Lung (tissue), 12 donors: ENCODE measurements around the gene IP6K3. TPM values are rescaled to one million over a fixed set of nuclear protein-coding genes. Genes with fewer than 3 reads are reported as not detected.

ENCODE experiments used
- ATAC-seq: fragments of 200-7000 bp; cut with Tn5 transposase; one replicate; pipeline ENCODE4 v1.9.1; 2020; ENCODE audit warnings: moderate number of reproducible peaks; ENCODE audit not compliant: insufficient read depth, low FRiP score
- DNase-seq, 3 donors: peaks; one replicate each; pipeline ENCODE4 v3.0.0-alpha.2; 2013 to 2017
- H3K27ac ChIP-seq, 2 donors: one replicate each; pipeline ENCODE4 v1.5.1; 2013; ENCODE audit warnings: mild to moderate bottlenecking in 2 of 2, moderate library complexity in 2 of 2, control low read depth in 1 of 2, inconsistent platforms in 1 of 2, low read depth in 1 of 2, low read length in 1 of 2
- H3K27me3 ChIP-seq, 3 donors: one replicate each; pipeline ENCODE4 v1.5.1; 2013; ENCODE audit warnings: low read length in 2 of 3; ENCODE audit not compliant: control insufficient read depth in 3 of 3, insufficient read depth in 3 of 3
- H3K36me3 ChIP-seq, 4 donors: one replicate each; pipeline ENCODE4 v1.5.1; 2013; ENCODE audit warnings: low read length in 4 of 4, mild to moderate bottlenecking in 1 of 4, moderate library complexity in 1 of 4; ENCODE audit not compliant: control insufficient read depth in 4 of 4, insufficient read depth in 4 of 4
- H3K4me1 ChIP-seq, 5 donors: one replicate each; pipeline ENCODE4 v1.5.1; 2013; ENCODE audit warnings: low read length in 5 of 5, mild to moderate bottlenecking in 2 of 5, moderate library complexity in 1 of 5; ENCODE audit not compliant: control insufficient read depth in 5 of 5, insufficient read depth in 5 of 5
- H3K4me3 ChIP-seq: one replicate; pipeline ENCODE4 v1.5.1; 2013; ENCODE audit warnings: mild to moderate bottlenecking, control low read depth, moderate library complexity
- H3K9ac ChIP-seq, 2 donors: one replicate each; pipeline ENCODE4 v1.5.1; 2013; ENCODE audit warnings: low read length in 2 of 2, control low read depth in 1 of 2; ENCODE audit not compliant: insufficient read depth in 1 of 2
- H3K9me3 ChIP-seq, 4 donors: one replicate each; pipeline ENCODE4 v1.5.1; 2013; ENCODE audit warnings: low read length in 3 of 4, mild to moderate bottlenecking in 1 of 4, moderate library complexity in 1 of 4; ENCODE audit not compliant: control insufficient read depth in 4 of 4, insufficient read depth in 3 of 4
- WGBS, 2 donors: extraction: QIAGEN DNeasy Blood & Tissue Kit; methylation state at CpG; one replicate each; pipeline ENCODE4 v1.1.7; 2013; 5-methylcytosine and 5-hydroxymethylcytosine counted together
- polyA plus RNA-seq, 2 donors: library from polyadenylated mRNA; stranded (reverse); fragments of 200-250 nt; gene quantifications; one replicate each; pipeline ENCODE4 v1.2.1, GENCODE V29; 2013
- total RNA-seq, 2 donors: library from RNA; depleted of rRNA in 1 of 2; stranded (reverse); fragments of >200 nt in 1 of 2; gene quantifications; one replicate each; pipeline ENCODE4 v1.2.1, GENCODE V29; 2014 to 2021
- TF ChIP-seq, protein P1 (sequence below): IDR thresholded peaks from 2 replicates; pipeline ENCODE4 v1.5.1; 2012; ENCODE audit warnings: mild to moderate bottlenecking; ENCODE audit errors: control extremely low read depth, extremely low read depth
- donor health status: control.
- donor health status: control.
- donor health status: Bipolar disorder and iron deficiency.
- donor health status: healthy.
- donor health status: DM: yes; HTN: yes; CAD: no.

The IP6K3 gene
- total and polyA plus RNA-seq, 4 donors = 1.3 to 3.9 (median 2.5) TPM

DNA sequence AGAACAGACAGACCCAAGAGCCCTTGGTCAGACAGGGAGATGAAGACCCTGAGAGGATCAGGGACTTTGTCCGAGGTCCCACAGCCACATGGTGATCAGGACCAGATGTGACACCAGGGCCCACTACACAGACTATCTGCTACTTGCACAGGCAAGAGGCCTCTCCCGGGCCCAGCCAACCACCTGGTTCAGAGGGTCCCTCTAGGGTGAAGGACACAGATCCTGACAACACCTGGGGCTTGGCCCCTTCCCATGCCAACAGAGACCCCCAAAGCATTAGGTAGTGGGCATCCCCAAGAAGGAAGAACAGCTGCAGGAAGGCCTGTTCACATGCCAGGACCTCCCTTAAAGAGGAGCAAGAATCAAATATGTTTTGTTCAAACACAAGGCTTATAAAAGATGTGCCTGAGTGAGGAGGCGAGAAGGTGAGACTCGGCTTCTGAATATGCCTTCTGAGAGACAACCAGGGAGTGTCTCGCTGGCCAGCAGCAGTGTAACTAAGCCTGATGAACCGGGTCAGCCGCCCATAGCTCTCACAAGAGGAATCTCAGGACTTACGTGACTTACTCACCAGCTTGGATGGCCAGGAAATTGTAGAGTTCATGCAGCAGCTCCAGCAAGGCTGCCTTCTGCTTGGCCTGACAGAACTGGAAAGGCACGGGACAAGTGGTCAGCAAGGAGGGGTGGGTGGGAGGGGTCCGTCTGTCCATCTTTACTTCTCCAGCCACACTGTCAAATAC lies 37.2 kb upstream of the IP6K3 start:
- TF ChIP-seq, protein P1, sequence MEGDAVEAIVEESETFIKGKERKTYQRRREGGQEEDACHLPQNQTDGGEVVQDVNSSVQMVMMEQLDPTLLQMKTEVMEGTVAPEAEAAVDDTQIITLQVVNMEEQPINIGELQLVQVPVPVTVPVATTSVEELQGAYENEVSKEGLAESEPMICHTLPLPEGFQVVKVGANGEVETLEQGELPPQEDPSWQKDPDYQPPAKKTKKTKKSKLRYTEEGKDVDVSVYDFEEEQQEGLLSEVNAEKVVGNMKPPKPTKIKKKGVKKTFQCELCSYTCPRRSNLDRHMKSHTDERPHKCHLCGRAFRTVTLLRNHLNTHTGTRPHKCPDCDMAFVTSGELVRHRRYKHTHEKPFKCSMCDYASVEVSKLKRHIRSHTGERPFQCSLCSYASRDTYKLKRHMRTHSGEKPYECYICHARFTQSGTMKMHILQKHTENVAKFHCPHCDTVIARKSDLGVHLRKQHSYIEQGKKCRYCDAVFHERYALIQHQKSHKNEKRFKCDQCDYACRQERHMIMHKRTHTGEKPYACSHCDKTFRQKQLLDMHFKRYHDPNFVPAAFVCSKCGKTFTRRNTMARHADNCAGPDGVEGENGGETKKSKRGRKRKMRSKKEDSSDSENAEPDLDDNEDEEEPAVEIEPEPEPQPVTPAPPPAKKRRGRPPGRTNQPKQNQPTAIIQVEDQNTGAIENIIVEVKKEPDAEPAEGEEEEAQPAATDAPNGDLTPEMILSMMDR = no peak
- 94 to 97% methylated on average over 10 of the region's 10 CpGs for WGBS, 2 donors
- Histone ChIP-seq H3K4me1 (peaks cover 12 to 31% (median 17%) of the 10 kb centered on the region in 5 donors), H3K27me3 (no peaks in the 10 kb centered on the region), H3K9ac (no peak overlapping the region), H3K27ac (no peak overlapping the region), H3K36me3 (peaks cover 3 to 64% (median 47%) of the 10 kb centered on the region in 4 donors), H3K4me3 (no peak overlapping the region), H3K9me3 (no peaks in the 10 kb centered on the region)
- no peak for ATAC-seq
- DNase-seq = no peak

DNA sequence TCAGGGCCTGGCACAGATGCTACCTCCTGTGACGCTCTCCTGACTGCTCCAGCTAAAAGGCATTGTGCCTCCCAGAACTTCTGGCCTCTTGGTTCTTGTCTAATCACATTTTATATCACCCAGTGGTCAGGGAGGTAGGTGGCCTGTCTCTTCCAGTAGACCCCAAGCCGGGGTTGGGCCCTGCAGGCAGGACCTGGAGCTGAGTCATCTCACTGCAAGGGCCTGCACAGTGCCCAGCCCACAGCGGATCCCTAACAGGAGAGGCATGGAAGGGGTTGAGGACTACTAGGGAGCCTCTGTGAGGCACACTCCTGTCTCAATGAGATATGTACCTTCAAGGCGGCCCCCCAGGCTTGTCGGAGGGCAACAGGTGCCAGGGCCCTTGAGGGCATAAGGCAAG lies 35.9 kb upstream of the IP6K3 start:
- Histone ChIP-seq H3K4me1 (peaks cover 8 to 26% (median 15%) of the 10 kb centered on the region in 5 donors), H3K4me3 (no peak overlapping the region), H3K36me3 (peaks cover 11 to 73% (median 56%) of the 10 kb centered on the region in 4 donors), H3K9ac (no peak overlapping the region), H3K27me3 (no peaks in the 10 kb centered on the region), H3K9me3 (no peaks in the 10 kb centered on the region), H3K27ac (no peak overlapping the region)
- 97% methylated on average over 5 of the region's 5 CpGs for WGBS, 2 donors
- DNase-seq (no peak), ATAC-seq (no peak)
- TF ChIP-seq, protein P1 = no peak

DNA sequence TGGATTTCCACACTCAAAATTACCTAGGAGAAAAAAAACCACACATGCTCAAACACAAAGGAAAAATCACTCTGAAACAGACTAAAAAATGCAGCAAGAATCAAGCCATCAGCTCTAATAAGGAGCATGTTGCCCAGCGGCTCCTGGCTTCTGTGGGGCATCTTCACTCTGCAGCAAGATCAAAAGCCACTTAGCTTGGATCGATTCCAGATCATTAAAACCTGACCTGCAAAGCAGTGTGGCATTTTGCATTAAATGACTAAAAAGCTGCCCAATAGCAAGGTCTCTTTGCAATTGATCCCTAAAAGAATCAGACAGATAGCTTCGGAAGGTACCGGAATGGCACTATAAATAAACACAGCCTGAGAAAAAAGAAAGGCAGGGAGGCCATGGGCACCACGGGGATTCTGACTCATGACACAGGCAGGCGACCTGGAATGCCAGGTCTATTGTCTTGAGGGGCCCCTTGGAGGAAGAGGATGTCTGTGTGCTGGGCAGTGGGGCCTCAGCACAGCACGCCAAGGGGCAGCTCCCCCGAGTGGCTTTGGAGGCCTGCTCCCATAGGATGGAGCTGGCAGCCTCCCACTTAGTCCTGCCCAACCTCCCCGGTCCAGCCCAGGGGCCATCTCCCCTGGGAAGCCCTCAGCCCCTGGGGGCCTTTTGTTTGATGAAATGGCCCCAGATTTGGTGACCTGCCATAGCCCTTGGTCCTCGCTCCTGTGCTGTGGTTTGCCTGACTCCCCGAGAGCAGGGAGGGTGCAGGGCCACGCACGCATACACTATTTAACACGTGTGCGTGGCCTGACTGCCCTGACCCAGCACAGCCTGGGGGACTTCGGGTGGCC lies 34.6 kb upstream of the IP6K3 start:
- DNase-seq (no peak), ATAC-seq (no peak)
- no peak overlapping the region for H3K4me3 ChIP-seq
- no peak overlapping the region for H3K9ac ChIP-seq
- H3K4me1 ChIP-seq = peaks cover 3 to 14% (median 5%) of the 10 kb centered on the region in 5 donors
- H3K36me3 ChIP-seq = peaks cover 22 to 75% (median 64%) of the 10 kb centered on the region in 4 donors
- H3K27me3 ChIP-seq = no peaks in the 10 kb centered on the region
- H3K27ac ChIP-seq = no peak overlapping the region
- TF ChIP-seq, protein P1 = no peak
- H3K9me3 ChIP-seq = no peaks in the 10 kb centered on the region
- WGBS, 2 donors = 75 to 84% methylated on average over 16 of the region's 16 CpGs
